HK-2 (cell line): ENCODE data around the gene CEP131.
"Not testable (repeated sequence)": the region's sequence is repeated elsewhere in the genome, so short reads cannot be mapped to it uniquely, and the experiment has no call there.

Experiments
- DNase-seq: peaks from one replicate; pipeline ENCODE4 v3.0.0-alpha.2; 2018; ENCODE audit not compliant: unreplicated experiment

CEP131 gene

DNA sequence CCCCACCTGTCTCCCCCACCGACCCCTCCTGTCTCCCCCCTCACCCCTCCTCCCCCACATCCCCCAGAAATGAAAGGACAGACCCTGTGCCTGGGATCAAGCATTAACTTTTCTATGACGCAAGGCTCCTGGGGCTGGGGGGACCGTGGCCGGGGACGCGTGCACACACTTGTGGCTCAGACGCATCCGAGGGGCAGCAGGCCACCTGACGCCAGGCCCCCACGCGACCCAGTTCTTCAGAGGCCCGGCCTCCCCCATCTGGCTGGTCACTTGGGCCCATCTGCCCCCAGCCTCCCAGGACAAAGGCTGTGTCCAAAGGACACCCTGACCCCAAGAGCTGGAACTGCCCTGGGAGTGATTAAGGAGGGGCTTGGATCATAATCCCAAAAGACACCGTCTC is 71.5 kb downstream of the CEP131 start:
- no peak for DNase-seq

GRCh38 chr17:81150377-81151077 is 72.2 kb downstream of the CEP131 start:
- no peak for DNase-seq

GRCh38 chr17:81148986-81149533 is 73.7 kb downstream of the CEP131 start:
- no peak for DNase-seq

- no peak for DNase-seq
Measured at GRCh38 chr17:81148571-81148970, 74.2 kb downstream of the CEP131 start.

DNA sequence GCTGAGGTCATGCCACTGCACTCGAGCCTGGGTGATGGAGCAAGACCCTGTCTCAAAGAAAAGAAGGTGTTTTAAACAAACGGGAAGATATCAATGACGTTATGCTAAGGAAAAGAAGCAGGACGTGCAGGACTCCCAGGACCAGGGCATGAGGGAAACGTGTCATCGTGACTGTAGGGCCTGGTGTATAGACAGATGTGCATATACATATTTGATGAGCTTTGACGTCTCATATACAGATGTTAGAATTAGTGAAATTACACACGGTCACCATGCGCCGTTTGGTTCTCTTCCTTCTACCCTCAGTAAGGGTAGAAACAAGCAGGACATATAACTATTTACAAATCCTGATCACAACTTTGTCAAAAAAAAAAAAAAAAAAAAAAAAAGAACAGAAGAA is 75.1 kb downstream of the CEP131 start:
- DNase-seq = no peak

GRCh38 chr17:81146208-81146607 is 76.6 kb downstream of the CEP131 start:
- DNase-seq = not testable (repeated sequence)

GRCh38 chr17:81144423-81144781 is 78.4 kb downstream of the CEP131 start:
- no peak for DNase-seq

DNA sequence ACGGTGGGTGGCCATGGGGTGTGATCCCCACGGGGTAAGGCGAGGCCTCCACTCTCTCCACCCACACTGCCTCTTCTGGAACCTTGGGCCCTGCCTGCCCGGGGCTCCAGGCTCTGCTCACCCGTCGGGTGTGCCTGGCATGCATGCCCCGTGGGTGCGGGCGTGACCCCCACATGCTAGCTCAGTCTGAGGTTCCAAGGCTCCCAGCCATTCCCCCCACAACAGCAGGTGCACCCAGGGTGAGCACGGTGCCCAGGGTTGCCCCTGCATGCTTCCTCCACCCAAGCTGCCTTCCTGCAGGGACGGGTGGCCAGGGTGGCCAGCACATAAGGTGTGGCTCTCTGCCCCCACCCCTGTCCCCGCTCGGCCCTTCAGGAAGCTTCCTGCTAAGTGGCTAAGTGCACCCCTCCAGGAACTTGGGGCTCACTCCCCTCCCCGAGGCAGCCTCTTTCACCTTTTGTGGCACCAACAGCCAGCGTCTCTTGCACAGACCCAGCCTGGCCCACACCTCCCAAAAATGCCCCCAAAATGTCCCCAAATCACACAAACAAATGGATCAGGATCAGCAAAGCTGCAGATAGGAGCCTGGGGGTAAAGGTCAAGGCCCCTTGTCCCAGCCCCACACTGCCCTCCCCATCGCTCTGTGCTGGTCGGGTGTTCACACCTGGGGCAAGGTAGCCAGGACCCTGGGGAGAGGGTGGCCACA is 78.9 kb downstream of the CEP131 start:
- no peak for DNase-seq

- no peak for DNase-seq
Measured at GRCh38 chr17:81143200-81143527, 79.6 kb downstream of the CEP131 start.

GRCh38 chr17:81142301-81143199 is 80.2 kb downstream of the CEP131 start:
- peak; percentile 78 for DNase-seq

DNA sequence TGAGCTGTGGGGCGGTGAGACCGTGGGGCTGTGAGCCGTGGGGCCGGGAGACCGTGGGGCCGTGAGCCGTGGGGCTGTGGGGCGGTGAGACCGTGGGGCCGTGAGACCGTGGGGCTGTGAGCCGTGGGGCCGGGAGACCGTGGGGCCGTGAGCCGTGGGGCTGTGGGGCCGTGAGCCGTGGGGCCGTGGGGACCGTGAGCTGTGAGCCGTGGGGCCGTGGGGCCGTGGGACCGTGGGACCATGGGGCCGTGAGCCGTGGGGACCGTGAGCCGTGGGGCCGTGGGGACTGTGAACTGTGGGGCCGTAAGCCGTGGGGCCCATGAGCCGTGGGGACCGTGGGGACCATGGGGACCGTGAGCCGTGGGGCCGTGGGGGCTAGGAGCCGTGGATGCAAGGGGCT is 82.1 kb downstream of the CEP131 start:
- no peak for DNase-seq

DNA sequence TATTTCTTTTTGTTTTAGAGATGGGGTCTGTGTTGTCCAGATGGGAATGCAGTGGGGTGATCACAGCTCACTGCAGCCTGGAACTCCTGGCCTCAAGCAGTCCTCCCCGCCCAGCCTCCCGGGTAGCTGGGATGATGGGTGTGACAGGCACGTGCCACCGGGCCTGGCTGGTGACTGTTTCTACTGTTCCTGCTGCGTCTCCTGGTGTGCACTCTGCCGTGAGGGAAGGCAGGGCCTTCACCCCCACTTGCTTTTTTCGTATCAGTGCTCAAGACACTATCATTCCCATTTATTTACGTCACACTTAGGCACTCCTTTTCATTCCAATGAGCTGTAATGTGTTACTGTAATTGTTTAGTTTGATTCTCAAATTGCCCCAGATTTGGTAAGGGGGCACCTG is 82.7 kb downstream of the CEP131 start:
- no peak for DNase-seq
